Liver (tissue), 9 donors: ENCODE data around the gene ZNF568. TPM values are rescaled to one million over a fixed set of nuclear protein-coding genes. Genes with fewer than 3 reads are reported as not detected.

ENCODE experiments used
- DNase-seq: peaks from one replicate; pipeline ENCODE4 v3.0.0-alpha.2; 2017; ENCODE audit warnings: low spot score
- H3K27ac ChIP-seq, 2 donors: one replicate each; pipeline ENCODE4 v1.7.0; 2013; ENCODE audit warnings: inconsistent platforms in 2 of 2, low read length in 2 of 2, control low read depth in 1 of 2, low read depth in 1 of 2, mild to moderate bottlenecking in 1 of 2
- H3K27me3 ChIP-seq, 4 donors: one replicate each; pipeline versions ENCODE4 v1.6.1 to v1.7.0; 2013; ENCODE audit warnings: low read length in 3 of 4, inconsistent platforms in 1 of 4, mild to moderate bottlenecking in 1 of 4, moderate library complexity in 1 of 4; ENCODE audit not compliant: control insufficient read depth in 4 of 4, insufficient read depth in 4 of 4
- H3K36me3 ChIP-seq, 4 donors: one replicate each; pipeline versions ENCODE4 v1.6.1 to v1.7.0; 2013; ENCODE audit warnings: low read length in 3 of 4, mild to moderate bottlenecking in 3 of 4, low read depth in 1 of 4, moderate library complexity in 1 of 4; ENCODE audit not compliant: control insufficient read depth in 4 of 4, insufficient read depth in 3 of 4
- H3K4me1 ChIP-seq, 4 donors: one replicate each; pipeline versions ENCODE4 v1.6.1 to v1.7.0; 2013; ENCODE audit warnings: low read length in 3 of 4, mild to moderate bottlenecking in 3 of 4, moderate library complexity in 1 of 4; ENCODE audit not compliant: control insufficient read depth in 4 of 4, insufficient read depth in 4 of 4
- H3K4me3 ChIP-seq, 3 donors: one replicate each; pipeline versions ENCODE4 v1.6.1 to v1.7.0; 2013; ENCODE audit warnings: low read length in 3 of 3, control low read depth in 1 of 3, low read depth in 1 of 3, mild to moderate bottlenecking in 1 of 3
- H3K9ac ChIP-seq, 2 donors: one replicate each; pipeline ENCODE4 v1.7.0; 2013; ENCODE audit warnings: low read length in 2 of 2, mild to moderate bottlenecking in 2 of 2, moderate library complexity in 2 of 2, control low read depth in 1 of 2, low read depth in 1 of 2
- H3K9me3 ChIP-seq, 4 donors: one replicate each; pipeline versions ENCODE4 v1.6.1 to v1.7.0; 2013; ENCODE audit warnings: low read length in 3 of 4; ENCODE audit not compliant: control insufficient read depth in 4 of 4
- EGR1 ChIP-seq, 2 donors: IDR thresholded peaks; 2 replicates each; pipeline ENCODE4 v1.6.1; 2016 to 2018; ENCODE audit warnings: antibody characterized with exemption in 2 of 2, low read depth in 2 of 2
- FOXA2 ChIP-seq: IDR thresholded peaks from 2 replicates; pipeline ENCODE4 v1.6.1; 2016; ENCODE audit warnings: antibody characterized with exemption
- HNF4A ChIP-seq, 2 donors: conservative IDR thresholded peaks; 2 replicates each; pipeline ENCODE4 v1.6.1; 2016; ENCODE audit warnings: antibody characterized with exemption in 2 of 2, mild to moderate bottlenecking in 2 of 2
- HNF4G ChIP-seq: IDR thresholded peaks from 2 replicates; pipeline ENCODE4 v1.6.1; 2016; ENCODE audit warnings: antibody characterized with exemption
- JUND ChIP-seq, 2 donors: IDR thresholded peaks; 2 replicates each; pipeline ENCODE4 v1.6.1; 2016; ENCODE audit warnings: antibody characterized with exemption in 2 of 2
- NR2F2 ChIP-seq: IDR thresholded peaks from 2 replicates; pipeline ENCODE4 v1.6.1; 2016; ENCODE audit warnings: antibody characterized with exemption
- RAD21 ChIP-seq, 2 donors: IDR thresholded peaks; 2 replicates each; pipeline ENCODE4 v1.6.1; 2016; ENCODE audit warnings: antibody characterized with exemption in 2 of 2, mild to moderate bottlenecking in 2 of 2
- RXRA ChIP-seq, 2 donors: IDR thresholded peaks; 2 replicates each; pipeline ENCODE4 v1.6.1; 2017 to 2018; ENCODE audit warnings: antibody characterized with exemption in 2 of 2, mild to moderate bottlenecking in 1 of 2
- SP1 ChIP-seq: IDR thresholded peaks from 2 replicates; pipeline ENCODE4 v1.6.1; 2018; ENCODE audit warnings: antibody characterized with exemption, mild to moderate bottlenecking
- TAF1 ChIP-seq: conservative IDR thresholded peaks from 2 replicates; pipeline ENCODE4 v1.6.1; 2016; ENCODE audit warnings: antibody characterized with exemption, mild to moderate bottlenecking
- WGBS: extraction: QIAGEN DNeasy Blood & Tissue Kit; methylation state at CpG from one replicate; pipeline ENCODE4 v1.1.7; 2013; 5-methylcytosine and 5-hydroxymethylcytosine counted together
- polyA plus RNA-seq, 2 donors: library from polyadenylated mRNA; stranded (reverse) in 1 of 2; unstranded in 1 of 2; fragments of 200-250 nt in 1 of 2; fragments of >200 nt in 1 of 2; fragmentation: Nextera tagmentation in 1 of 2; extraction: Ambion mirVana in 1 of 2; gene quantifications; one replicate each; pipeline versions ENCODE4 v1.2.1 to v1.2.3, GENCODE V29; 2013 to 2015
- total RNA-seq, 2 donors: library from RNA; depleted of rRNA; stranded (reverse); fragments of >200 nt; gene quantifications; one replicate each; pipeline ENCODE4 v1.2.3, GENCODE V29; 2014
- TF ChIP-seq, protein P1 (sequence below): IDR thresholded peaks from 2 replicates; pipeline ENCODE4 v1.6.1; 2016; ENCODE audit warnings: antibody characterized with exemption
- TF ChIP-seq, protein P2 (sequence below): IDR thresholded peaks from 2 replicates; pipeline ENCODE4 v1.6.1; 2016; ENCODE audit warnings: antibody characterized with exemption
- TF ChIP-seq, protein P3 (sequence below): IDR thresholded peaks from 2 replicates; pipeline ENCODE4 v1.6.1; 2016; ENCODE audit warnings: antibody characterized with exemption
- TF ChIP-seq, protein P4 (sequence below): fragments of 150-350 bp; IDR thresholded peaks from 2 replicates; pipeline ENCODE4 v1.5.1; 2017; ENCODE audit warnings: improper control_type of control experiment, low read depth, low read length; ENCODE audit not compliant: missing input control
- TF ChIP-seq, protein P5 (sequence below): IDR thresholded peaks from 2 replicates; pipeline ENCODE4 v1.6.1; 2016; ENCODE audit warnings: antibody characterized with exemption, mild to moderate bottlenecking
- donor health status: healthy.
- donor health status: healthy.
- donor health status: healthy.
- donor health status: healthy.
- donor health status: healthy.

ZNF568 gene
- total and polyA plus RNA-seq, 4 donors = 1.4 to 5.5 (median 2.8) TPM

DNA sequence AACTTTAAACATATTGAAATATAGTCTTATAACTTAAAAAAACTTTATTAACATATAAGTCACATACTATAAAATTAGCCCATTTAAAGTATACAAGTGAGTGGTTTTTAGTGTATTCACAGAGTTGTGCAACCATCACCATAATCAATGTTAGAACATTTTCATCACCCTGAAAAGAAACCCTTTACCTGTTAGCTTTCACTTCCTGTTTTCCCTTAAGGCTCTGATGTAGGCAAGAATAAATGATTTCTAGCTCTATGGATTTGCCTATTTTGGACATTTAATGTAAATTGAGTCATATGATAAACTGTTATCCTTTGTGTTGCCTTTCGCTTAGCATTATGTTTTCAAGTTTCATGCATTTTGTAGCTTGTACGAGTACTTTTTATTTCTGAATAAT lies 15.6 kb downstream of the ZNF568 start:
- TF ChIP-seq RXRA (IDR thresholded peaks at IDR 0.05) (no peak), FOXA2 (no peak), JUND (IDR thresholded peaks at IDR 0.05) (no peak), HNF4A (conservative IDR thresholded peaks at IDR 0.05) (no peak), EGR1 (IDR thresholded peaks at IDR 0.05; ENCODE audit: low read depth in 2 of 2) (no peak), HNF4G (no peak)
- TF ChIP-seq, protein P1, sequence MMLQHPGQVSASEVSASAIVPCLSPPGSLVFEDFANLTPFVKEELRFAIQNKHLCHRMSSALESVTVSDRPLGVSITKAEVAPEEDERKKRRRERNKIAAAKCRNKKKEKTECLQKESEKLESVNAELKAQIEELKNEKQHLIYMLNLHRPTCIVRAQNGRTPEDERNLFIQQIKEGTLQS = no peak
- no peak overlapping the region for H3K27ac ChIP-seq
- H3K4me1 ChIP-seq = no peaks in the 10 kb centered on the region
- peaks cover 17 to 45% (median 17%) of the 10 kb centered on the region in 4 donors for H3K9me3 ChIP-seq
- H3K4me3 ChIP-seq = no peak overlapping the region
- DNase-seq = no peak
- H3K36me3 ChIP-seq = peaks cover 0 to 22% (median 6%) of the 10 kb centered on the region in 4 donors
- 97% methylated on average over 2 of the region's 2 CpGs for WGBS
- no peak overlapping the region for H3K9ac ChIP-seq
- no peaks in the 10 kb centered on the region for H3K27me3 ChIP-seq

DNA sequence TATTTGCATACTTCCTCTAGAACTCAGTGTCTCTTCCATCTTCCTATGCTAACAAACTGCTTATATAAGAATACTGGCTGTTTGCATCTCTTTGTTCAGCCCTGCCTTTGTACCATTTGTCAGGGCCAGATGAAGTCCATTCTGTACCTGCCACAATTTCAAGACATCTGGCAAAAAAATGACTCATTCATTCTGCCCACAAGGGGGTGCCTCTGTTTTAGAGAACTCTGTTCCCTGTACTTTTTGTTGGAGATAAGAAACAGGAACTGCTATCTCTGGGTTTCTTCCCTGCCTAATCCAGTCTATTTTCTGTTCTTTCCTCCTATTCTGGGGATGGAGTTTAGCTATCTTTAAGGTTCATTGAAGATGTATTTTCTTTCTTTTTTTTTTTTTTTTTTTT lies 23.0 kb downstream of the ZNF568 start:
- Histone ChIP-seq H3K4me1 (no peaks in the 10 kb centered on the region), H3K36me3 (peaks cover 11 to 53% (median 29%) of the 10 kb centered on the region in 4 donors), H3K27me3 (no peaks in the 10 kb centered on the region), H3K9ac (no peak overlapping the region), H3K9me3 (peaks cover 12 to 67% (median 22%) of the 10 kb centered on the region in 4 donors), H3K4me3 (peak overlapping the region in 1 of 3 donors; percentile 30), H3K27ac (no peak overlapping the region)
- TF ChIP-seq RAD21 (IDR thresholded peaks at IDR 0.05) = peak in 1 of 2 donors; percentile 51
- TF ChIP-seq JUND (IDR thresholded peaks at IDR 0.05) = no peak
- no peak for TF ChIP-seq HNF4G
- DNase-seq = no peak

DNA sequence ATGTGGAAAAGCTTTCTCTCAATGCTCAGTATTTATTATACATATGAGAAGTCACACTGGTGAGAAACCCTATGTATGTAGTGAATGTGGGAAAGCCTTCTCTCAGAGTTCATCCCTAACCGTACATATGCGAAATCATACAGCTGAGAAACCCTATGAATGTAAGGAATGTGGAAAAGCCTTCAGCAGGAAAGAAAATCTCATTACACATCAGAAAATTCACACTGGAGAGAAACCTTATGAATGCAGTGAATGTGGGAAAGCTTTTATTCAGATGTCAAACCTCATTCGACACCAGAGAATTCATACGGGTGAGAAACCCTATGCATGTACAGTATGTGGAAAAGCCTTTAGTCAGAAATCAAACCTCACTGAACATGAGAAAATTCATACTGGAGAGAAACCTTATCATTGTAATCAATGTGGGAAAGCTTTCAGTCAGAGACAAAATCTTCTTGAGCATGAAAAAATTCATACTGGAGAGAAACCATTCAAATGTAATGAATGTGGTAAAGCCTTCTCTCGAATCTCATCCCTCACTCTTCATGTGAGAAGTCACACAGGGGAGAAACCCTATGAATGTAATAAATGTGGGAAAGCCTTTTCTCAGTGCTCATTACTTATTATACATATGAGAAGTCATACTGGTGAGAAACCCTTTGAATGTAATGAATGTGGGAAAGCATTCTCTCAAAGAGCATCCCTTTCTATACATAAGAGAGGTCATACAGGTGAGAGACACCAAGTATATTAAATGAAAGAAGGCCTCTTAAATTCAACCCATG lies 34.4 kb downstream of the ZNF568 start:
- no peak overlapping the region for H3K27ac ChIP-seq
- no peak for DNase-seq
- WGBS = 99% methylated on average over 5 of the region's 5 CpGs
- peaks cover 33 to 69% (median 43%) of the 10 kb centered on the region in 4 donors for H3K9me3 ChIP-seq
- H3K4me1 ChIP-seq = no peaks in the 10 kb centered on the region
- peak overlapping the region in 2 of 3 donors; percentile 38 to 57 for H3K4me3 ChIP-seq
- H3K27me3 ChIP-seq = no peaks in the 10 kb centered on the region
- peaks cover 9 to 31% (median 28%) of the 10 kb centered on the region in 4 donors for H3K36me3 ChIP-seq
- no peak overlapping the region for H3K9ac ChIP-seq
- TF ChIP-seq SP1 = no peak
- TF ChIP-seq, protein P2, sequence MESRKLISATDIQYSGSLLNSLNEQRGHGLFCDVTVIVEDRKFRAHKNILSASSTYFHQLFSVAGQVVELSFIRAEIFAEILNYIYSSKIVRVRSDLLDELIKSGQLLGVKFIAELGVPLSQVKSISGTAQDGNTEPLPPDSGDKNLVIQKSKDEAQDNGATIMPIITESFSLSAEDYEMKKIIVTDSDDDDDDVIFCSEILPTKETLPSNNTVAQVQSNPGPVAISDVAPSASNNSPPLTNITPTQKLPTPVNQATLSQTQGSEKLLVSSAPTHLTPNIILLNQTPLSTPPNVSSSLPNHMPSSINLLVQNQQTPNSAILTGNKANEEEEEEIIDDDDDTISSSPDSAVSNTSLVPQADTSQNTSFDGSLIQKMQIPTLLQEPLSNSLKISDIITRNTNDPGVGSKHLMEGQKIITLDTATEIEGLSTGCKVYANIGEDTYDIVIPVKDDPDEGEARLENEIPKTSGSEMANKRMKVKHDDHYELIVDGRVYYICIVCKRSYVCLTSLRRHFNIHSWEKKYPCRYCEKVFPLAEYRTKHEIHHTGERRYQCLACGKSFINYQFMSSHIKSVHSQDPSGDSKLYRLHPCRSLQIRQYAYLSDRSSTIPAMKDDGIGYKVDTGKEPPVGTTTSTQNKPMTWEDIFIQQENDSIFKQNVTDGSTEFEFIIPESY = no peak
- no peak for TF ChIP-seq HNF4G
- no peak for TF ChIP-seq NR2F2
- no peak for TF ChIP-seq JUND (IDR thresholded peaks at IDR 0.05)
- no peak for TF ChIP-seq TAF1
- TF ChIP-seq, protein P3, sequence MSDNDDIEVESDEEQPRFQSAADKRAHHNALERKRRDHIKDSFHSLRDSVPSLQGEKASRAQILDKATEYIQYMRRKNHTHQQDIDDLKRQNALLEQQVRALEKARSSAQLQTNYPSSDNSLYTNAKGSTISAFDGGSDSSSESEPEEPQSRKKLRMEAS = no peak
- TF ChIP-seq, protein P4, sequence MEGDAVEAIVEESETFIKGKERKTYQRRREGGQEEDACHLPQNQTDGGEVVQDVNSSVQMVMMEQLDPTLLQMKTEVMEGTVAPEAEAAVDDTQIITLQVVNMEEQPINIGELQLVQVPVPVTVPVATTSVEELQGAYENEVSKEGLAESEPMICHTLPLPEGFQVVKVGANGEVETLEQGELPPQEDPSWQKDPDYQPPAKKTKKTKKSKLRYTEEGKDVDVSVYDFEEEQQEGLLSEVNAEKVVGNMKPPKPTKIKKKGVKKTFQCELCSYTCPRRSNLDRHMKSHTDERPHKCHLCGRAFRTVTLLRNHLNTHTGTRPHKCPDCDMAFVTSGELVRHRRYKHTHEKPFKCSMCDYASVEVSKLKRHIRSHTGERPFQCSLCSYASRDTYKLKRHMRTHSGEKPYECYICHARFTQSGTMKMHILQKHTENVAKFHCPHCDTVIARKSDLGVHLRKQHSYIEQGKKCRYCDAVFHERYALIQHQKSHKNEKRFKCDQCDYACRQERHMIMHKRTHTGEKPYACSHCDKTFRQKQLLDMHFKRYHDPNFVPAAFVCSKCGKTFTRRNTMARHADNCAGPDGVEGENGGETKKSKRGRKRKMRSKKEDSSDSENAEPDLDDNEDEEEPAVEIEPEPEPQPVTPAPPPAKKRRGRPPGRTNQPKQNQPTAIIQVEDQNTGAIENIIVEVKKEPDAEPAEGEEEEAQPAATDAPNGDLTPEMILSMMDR = no peak
- TF ChIP-seq, protein P1 = no peak
- TF ChIP-seq, protein P5, sequence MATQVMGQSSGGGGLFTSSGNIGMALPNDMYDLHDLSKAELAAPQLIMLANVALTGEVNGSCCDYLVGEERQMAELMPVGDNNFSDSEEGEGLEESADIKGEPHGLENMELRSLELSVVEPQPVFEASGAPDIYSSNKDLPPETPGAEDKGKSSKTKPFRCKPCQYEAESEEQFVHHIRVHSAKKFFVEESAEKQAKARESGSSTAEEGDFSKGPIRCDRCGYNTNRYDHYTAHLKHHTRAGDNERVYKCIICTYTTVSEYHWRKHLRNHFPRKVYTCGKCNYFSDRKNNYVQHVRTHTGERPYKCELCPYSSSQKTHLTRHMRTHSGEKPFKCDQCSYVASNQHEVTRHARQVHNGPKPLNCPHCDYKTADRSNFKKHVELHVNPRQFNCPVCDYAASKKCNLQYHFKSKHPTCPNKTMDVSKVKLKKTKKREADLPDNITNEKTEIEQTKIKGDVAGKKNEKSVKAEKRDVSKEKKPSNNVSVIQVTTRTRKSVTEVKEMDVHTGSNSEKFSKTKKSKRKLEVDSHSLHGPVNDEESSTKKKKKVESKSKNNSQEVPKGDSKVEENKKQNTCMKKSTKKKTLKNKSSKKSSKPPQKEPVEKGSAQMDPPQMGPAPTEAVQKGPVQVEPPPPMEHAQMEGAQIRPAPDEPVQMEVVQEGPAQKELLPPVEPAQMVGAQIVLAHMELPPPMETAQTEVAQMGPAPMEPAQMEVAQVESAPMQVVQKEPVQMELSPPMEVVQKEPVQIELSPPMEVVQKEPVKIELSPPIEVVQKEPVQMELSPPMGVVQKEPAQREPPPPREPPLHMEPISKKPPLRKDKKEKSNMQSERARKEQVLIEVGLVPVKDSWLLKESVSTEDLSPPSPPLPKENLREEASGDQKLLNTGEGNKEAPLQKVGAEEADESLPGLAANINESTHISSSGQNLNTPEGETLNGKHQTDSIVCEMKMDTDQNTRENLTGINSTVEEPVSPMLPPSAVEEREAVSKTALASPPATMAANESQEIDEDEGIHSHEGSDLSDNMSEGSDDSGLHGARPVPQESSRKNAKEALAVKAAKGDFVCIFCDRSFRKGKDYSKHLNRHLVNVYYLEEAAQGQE = no peak
